ENCODE measurements around the gene C2CD4A.

GRCh38 chr15:62119874-62120273 lies 53.1 kb downstream of the C2CD4A start:
- TF ChIP-seq CTCF (IDR thresholded peaks at IDR 0.05): no peak
- no peak for TF ChIP-seq POLR2A (IDR thresholded peaks at IDR 0.05)

All from esophagus squamous epithelium (tissue), 4 donors.